CD4-positive, alpha-beta T cell treated with Interleukin-4 for 1 hour (primary cell): ENCODE results near the gene ERBB2.
"Not testable (repeated sequence)": the region's sequence is repeated elsewhere in the genome, so short reads cannot be mapped to it uniquely, and the experiment has no call there.

Source experiments
- DNase-seq, 2 donors: peaks; one replicate each; pipeline ENCODE4 v3.0.0-alpha.2; 2020 to 2022

The ERBB2 gene

DNA sequence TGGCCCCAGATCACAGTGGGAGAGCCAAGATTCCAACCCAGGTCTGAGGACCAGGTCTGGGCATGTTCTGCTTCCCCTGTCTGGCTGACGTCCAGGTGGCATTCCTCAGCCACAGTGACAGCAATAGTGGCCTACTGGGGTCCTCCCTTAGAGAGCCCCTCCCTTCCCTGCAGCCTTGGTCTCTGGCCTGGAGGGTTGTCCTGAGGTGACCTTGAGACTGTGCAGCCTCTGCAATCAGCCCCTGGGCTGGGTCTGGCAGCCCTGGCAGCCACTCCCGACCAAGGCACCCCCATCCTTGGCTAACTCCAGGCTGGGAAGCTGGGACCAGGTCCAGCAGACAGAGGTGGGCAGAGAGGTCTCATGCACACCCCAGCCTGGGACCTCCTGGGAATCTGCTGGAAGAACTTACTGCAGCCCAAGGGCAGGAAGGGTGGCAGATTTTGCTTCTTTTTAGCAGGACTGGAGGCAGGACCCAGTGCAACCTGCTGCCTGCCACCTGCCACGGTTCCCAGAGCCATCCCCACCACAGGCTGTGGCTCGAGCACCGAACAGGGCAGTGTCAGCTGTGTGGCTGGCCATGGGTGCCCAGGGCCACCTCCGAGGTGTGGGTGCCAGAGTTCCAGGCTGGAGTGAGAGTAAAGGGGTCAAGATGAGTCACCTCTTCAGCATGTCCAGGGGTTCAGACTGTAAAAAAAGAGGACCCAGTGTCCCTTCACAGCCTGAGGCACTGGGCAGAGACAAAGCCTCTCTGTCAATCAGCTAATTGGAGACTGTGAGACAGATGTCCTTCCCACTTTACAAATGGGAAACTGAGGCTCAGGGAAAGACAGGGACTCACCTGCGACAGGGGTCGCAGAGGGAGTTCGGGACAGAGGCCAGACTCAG lies 50.5 kb downstream of the ERBB2 start:
- no peak for DNase-seq

DNA sequence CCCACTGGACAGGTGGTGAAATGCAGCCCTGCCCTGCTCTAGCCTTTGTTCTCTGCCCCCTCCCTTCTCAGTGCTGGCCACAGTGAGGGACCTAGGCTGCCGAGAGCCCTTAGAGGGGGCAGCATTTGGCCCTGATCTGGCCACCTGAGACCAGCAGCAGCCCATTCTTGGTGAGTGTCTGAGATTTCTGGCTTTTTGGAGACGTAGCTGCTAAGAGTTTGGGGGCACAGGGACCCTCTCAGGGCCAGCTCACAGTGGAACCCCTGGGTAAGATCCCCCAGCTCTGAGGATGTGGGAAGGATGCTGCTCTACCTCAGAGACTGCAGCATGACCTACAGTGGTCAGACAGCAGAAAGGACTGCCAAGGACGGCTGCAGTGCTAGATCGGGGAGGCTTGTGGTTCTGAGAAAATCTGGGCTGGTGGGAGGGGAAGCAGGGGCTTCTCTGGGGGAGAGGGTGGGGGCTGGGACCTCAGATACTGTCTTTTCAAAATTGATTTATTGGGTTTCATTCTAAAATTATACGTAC lies 51.2 kb downstream of the ERBB2 start:
- no peak for DNase-seq

DNA sequence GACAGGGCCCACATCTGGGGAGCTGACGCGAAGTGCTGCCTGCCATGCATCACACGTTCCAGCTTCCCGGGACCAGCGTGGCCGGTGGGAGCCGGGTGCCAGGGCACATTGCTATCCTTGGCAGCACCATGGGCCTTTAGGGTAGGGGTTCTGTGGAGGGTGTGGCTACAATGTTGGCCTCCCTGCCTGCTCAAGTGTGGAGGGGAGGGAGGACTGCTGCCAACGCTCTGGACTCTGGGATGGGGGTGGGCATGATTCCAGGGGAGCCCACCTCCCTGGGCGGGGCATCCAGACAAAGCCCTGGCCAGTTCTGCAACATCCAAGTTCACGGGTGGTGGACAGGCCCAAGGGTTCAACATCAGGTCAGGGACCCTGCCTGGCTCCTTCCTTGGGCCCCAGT lies 51.8 kb downstream of the ERBB2 start:
- no peak for DNase-seq

GRCh38 chr17:39752241-39752881 lies 52.5 kb downstream of the ERBB2 start:
- no peak for DNase-seq

DNA sequence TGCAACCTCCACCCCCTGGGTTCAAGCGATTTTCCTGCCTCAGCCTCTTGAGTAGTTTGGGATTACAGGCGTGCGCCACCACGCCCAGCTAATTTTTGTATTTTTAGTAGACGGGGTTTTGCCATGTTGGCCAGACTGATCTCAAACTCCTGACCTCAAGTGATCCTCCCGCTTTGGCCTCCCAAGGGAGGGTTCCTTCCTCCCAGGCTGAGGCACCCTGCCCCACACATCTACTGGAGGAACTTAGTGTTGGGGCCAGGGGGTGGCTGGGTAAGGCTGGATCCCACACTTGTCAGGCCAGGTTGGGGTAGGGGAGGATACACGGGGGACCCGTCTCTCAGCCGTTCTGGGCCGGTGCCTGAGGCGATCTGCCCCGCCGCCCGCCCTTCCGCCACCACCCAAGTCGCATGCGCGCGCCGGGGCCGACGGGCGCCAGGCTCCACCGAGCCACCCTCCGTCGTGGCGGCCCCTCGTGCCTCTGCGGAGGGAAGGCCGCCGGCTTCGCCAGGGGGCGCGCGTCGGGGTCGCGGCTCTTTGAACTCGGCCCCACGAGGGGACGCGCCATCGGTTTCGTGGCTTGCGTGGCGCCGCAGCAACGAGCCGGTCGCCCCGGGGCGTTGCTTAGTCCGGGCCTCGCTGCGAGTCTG lies 53.8 kb downstream of the ERBB2 start:
- DNase-seq = peak in 1 of 2 donors; percentile 80

- peak; percentile 98 to 99 for DNase-seq
Observed at GRCh38 chr17:39754161-39754957, 54.5 kb downstream of the ERBB2 start.

- no peak for DNase-seq
Observed at GRCh38 chr17:39754958-39755553, 55.2 kb downstream of the ERBB2 start.

DNA sequence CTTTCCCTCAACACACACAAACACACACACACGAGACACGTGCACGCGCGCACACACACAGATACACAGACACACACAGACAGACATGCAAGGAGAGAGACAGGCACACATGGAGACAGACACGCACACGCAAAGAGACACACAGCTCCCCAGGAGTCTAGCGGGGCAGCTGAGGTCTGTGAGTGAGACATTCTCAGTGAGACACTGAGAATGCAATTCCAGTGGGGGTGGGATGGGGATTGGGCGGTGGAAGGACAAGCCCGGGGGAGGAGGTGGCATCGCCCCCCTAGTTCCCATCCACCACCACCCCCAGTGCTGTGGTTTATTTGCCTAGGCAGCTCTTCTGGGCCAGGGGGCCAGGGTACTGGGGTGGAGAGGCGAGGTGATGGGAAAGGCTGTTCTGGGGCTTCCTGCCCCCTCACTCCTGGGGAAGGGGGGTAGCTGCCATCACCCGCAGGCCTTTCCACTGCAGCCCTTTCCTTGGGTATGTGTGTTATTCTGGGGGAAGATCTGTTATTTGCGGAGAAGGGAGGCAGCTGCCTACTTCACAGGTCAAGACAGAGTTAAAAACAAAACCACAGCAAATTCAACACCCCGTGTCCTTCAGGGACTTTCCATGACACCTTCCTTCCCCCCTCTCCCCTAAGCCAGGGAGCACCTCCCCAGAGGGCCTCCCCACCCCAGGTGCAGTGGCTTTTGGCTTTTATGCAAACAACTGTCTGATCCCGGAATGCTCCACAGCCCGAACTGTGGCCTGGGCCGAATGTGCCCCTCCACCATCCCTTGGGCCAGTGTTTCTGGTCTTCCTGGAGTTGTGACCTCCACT lies 55.9 kb downstream of the ERBB2 start:
- DNase-seq = peak; percentile 80 to 82

- no peak for DNase-seq
Observed at GRCh38 chr17:39756380-39757079, 56.7 kb downstream of the ERBB2 start.

DNA sequence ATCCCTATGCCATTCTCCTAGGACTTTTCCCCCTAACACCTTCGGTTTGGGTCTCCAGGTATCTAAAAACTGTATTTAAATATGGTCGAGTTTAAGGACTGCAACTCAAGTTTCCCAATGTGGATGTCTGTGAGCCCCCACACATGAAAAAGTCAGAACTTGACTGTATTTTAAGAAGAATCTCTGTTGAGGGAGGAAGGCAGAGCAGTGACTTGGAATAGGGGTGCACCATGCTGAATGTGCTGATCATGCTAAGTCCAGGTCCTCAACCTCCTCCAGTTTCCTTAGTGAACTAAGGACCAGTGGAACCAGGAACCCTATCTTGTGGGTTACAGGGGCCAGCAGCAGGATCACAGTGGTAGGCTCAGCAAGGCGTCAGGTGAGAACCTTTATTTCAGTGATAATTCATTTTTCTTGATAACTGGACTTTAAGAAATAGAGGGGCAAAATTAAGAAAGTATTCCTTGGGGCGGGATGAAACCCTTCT lies 57.4 kb downstream of the ERBB2 start:
- no peak for DNase-seq

- peak; percentile 62 to 71 for DNase-seq
Observed at GRCh38 chr17:39757931-39758873, 58.3 kb downstream of the ERBB2 start.

DNA sequence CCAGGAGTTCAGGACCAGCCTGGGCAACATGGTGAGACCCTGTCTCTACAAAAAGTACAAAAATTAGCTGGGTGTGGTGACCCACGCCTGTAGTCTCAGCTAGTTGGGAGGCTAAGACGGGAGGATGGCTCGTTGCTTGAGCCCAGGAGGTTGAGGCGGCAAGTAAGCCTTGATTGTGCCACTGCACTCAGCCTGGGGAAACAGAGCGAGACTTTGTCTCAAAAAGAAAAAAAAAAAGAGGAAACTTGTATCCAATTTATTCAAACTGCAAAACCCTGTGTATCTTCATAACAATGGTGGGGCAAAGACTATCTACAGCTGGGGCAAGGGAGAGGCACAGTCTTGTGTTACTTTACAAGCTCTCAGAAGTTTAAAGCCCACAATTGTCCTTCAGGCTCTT lies 59.3 kb downstream of the ERBB2 start:
- no peak for DNase-seq

- no peak for DNase-seq
Observed at GRCh38 chr17:39761861-39762496, 62.1 kb downstream of the ERBB2 start.

GRCh38 chr17:39763051-39763820 lies 63.4 kb downstream of the ERBB2 start:
- DNase-seq = no peak

DNA sequence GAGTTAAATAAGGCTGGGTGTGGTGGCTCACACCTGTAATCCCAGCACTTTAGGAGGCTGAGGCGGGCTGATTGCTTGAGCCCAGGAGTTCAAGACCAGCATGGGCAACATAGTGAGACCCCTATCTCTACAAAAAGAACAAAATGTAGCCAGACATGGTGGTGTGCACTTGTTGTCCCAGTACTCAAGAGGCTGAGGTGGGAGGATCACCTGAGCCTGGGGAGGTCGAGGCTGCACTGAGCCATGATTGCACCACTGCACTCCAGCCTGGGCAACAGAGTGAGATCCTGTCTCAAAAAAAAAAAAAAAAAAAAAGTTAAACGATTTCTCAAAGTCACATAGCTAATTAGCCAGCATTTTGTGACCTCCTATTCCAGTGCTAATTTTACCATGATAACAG lies 64.3 kb downstream of the ERBB2 start:
- DNase-seq = not testable (repeated sequence)

DNA sequence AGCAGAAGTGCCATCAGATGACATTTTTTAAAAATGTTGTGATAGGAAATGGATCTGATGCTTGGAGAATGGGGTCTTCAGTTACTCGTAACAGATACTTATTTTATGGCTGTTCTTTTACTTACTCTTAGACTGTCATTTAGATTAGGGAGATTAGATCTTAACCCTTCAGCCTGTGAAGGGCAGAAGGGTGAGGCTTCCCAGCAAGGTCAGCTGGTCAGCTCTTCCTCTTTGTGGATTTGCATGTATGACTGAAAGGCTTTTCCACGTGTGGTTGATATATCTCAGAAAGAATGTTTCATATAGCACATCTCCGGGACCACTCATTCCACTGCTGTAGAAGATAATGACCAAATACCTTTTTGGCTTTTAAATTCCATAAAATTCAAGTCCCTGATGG lies 65.3 kb downstream of the ERBB2 start:
- DNase-seq = no peak

GRCh38 chr17:39765766-39766165 lies 65.9 kb downstream of the ERBB2 start:
- no peak for DNase-seq

DNA sequence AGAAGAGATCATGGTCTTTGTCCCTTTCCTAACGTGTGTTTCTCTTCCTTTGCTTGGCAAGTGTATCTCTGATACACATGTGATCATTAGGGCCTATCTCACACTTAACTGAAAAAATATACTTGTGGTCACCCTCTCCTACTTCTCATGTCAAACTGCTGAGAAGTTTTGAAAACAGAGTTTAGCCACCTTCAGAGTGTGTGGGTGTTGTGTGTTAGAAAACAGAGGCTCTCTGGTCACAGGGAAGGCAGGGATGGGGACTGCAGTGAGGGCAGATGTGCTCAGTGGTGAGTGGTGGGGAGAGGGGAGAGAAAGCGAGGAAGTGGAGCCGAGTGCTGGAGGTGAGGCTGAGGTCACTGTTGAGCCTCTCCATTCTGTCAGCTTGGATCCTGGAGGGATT lies 67.3 kb downstream of the ERBB2 start:
- DNase-seq = no peak
